ENCODE data around the gene SH3GLB1. TPM values are rescaled to one million over a fixed set of nuclear protein-coding genes. Genes with fewer than 3 reads are reported as not detected.

Gene SH3GLB1
- total RNA-seq, 1 experiment from 2014 or later = 53.6 TPM

DNA sequence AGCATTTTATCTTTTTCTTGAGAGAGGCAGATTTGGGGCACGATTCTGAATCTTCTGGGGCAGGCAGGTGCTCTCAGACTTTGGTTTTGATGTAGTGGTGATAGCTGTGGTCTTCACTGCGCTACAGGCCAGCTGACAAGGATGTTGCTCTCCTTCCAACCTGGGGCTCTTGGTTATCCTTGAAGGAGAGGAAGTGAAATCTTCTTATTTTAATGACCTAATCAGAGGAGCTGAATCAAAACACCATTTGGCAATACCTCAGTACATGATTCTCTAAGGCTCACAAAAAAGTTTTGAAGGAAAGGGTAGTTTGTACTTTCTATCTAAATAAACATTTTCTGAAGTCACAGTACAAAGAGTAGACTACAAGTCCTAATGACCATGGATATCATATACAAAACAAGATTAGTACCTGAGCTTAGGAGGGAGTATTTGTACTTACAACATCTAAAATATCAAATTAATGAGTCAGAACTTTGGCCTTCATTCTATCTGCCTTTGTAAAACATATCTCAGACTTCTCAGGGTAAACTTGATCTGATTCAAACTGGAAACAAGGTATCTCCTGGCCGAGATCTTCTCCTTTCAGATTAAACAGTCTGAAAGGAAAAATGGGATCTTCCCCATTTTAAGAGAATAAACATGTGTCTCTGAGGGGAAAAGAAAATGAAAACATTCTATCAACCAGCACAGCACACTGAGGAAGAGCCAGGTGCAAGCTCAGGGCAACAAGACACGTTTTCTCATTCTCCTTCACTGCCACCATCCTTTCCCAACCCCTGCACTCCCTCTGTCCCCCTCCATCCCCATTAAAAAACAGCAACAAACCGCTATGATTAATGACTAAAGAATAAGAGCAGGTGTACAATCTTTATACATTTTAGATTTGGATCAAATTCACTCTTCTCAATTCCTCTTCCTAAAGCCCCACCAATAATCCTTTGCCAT lies 69.2 kb downstream of the SH3GLB1 start:
- DNase-seq (ENCODE audit: low read depth) = no peak

GRCh38 chr1:86774305-86775295 lies 70.2 kb downstream of the SH3GLB1 start:
- DNase-seq (ENCODE audit: low read depth) = peak; percentile 92

DNA sequence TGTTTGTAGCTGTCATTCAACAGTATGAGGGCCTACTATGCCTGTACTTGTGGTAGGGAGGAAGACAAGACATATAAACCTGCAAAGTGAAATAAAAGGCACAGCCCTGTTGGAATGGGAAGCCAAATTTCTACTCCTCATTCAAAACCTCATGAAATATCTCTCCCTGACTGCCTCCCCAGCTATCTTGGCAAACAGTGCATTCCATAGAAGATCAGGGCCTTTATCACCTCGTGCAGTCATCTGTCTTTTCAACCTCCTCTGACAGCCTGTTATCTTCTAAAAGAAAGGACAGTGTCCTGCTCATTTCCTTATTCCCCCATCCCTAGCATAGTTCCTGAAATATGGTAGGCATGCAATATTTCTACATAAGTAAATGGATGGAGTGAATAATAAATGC lies 71.0 kb downstream of the SH3GLB1 start:
- no peak for DNase-seq (ENCODE audit: low read depth)

- no peak for DNase-seq (ENCODE audit: low read depth)
These were observed 71.7 kb downstream of the SH3GLB1 start for GRCh38 chr1:86776108-86776507.

DNA sequence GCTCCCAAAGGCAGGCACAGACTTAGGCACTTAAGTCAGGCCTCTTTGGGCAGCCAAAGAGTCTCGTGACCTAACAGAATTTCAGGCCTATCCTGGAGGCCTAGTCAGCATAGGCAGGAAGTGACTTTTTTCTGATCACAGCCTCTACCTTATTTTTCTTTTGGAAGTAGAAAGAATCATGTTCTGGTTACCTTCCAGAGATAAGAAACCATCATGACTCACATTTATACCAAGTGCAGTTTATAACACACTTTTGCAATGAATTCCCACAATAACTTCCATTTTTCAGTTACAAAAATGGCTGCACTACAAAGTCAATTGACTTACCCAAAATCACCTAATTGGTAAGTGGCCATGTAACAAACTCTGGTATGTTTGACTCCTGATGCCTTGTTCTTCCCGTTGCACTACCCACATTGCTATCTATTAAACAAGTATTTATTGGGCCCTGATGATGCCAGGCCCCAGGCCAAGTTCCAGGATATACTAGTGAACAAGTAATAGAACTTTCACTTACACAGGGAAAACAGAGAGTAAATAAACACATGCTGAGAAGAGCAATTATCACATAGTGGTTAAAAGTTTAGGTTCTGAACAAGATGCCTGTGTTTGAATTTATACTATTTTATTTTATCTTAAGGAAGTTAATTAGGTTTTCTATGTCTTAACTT lies 74.3 kb downstream of the SH3GLB1 start:
- DNase-seq (ENCODE audit: low read depth) = peak; percentile 58

- peak; percentile 42 for DNase-seq (ENCODE audit: low read depth)
These were observed 75.2 kb downstream of the SH3GLB1 start for GRCh38 chr1:86779308-86780191.

- DNase-seq (ENCODE audit: low read depth) = no peak
These were observed 78.1 kb downstream of the SH3GLB1 start for GRCh38 chr1:86782482-86782881.

GRCh38 chr1:86787621-86788020 lies 83.2 kb downstream of the SH3GLB1 start:
- DNase-seq (ENCODE audit: low read depth) = no peak

DNA sequence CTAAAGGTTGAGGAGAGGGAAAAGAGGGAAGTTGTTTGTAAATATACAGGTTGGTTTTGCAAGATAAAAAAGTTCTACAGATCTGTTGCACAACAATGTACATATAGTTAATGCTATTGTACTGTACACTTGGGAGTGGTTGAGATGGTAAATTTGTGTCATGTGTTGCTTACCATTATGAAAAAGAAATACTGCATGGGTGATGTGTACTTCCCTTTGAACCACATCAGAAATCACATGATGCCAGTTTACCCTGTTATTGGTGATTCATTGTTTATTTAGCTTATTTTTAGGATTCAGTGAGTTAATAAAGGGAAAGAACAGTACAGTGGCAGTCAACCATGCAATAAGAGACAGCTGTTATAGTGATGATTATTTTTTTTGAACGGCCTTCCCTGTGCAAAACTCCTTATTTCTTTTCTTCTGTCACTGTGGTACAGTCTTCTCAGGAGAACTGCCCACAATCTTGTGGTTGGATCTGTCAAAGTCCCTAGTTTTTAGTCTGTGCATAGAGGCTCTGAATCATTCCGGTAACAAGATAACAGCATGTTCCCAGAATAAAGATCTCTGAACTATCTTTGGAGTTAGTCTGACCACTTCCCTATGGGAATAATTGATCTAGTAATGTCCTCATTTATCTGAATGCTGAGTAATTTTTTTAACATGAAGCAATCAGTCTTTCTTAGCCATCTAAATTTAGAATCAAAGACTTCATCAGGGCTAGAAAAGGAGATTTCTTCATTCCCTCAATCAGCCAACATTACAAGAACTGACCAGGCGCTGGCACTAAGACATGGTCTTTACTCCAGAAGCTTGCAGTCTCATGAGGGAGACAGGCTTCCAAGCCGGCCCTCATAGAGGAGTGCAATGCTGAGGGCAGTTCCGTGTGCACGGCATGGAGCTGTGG lies 84.2 kb downstream of the SH3GLB1 start:
- DNase-seq (ENCODE audit: low read depth) = peak; percentile 96

DNA sequence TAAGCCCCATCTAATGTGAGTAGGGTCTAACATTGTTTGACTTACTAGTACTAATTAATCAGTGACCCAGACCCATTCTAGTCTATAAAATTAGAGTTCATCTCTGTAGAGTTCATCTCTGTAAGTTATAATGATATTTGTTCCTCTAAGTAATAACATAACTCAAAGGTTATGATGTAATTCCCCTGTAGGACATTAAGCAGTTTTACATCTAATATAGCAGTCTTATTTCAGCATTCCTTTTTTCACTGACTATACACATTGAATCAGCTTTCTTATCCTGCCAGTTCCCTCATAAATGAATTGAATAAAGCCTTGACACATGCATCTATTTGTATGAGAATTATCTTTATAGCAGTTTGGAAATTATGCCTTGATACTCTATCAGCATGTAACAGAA lies 90.9 kb downstream of the SH3GLB1 start:
- DNase-seq (ENCODE audit: low read depth) = no peak

Other genes starting within 250 kb of the SH3GLB1 start
- not detected in 2 replicates for gene CLCA1, start 235.6 kb upstream of the SH3GLB1 start, total RNA-seq (2014; rRNA removed; shearing (Covaris generic))
- not detected in 2 replicates for gene CLCA4, start 157.5 kb upstream of the SH3GLB1 start, total RNA-seq (2014; rRNA removed; shearing (Covaris generic))
- gene SELENOF, start 209.6 kb downstream of the SH3GLB1 start, total RNA-seq (2014; rRNA removed; shearing (Covaris generic)) = 272 and 321 TPM in 2 replicates
- gene HS2ST1, start 210.1 kb downstream of the SH3GLB1 start, total RNA-seq (2014; rRNA removed; shearing (Covaris generic)) = 25.1 and 27.5 TPM in 2 replicates

Measured in RPMI7951 (cell line).